ENCODE data around the gene ART5. TPM values are rescaled to one million over a fixed set of nuclear protein-coding genes. Genes with fewer than 3 reads are reported as not detected.

ART5 gene
- total and polyA plus RNA-seq, 2 experiments from 2014 or later = 6.3 to 19.3 TPM

- 39% methylated on average over 2 of the region's 2 CpGs for WGBS (ENCODE audit: low lambda C conversion rate, missing lambda C conversion rate)
- no peaks in the 10 kb centered on the region for H3K9me2 ChIP-seq (replicated peaks; ENCODE audit: insufficient read depth)
- DNase-seq (ENCODE audit: low spot score) = no peak
- no peaks in the 10 kb centered on the region for H3K79me2 ChIP-seq
- no peaks in the 10 kb centered on the region for H3K36me3 ChIP-seq (replicated peaks; ENCODE audit: insufficient read depth, low read depth)
- H2AFZ ChIP-seq = no peak overlapping the region
- no peaks in the 10 kb centered on the region for H3K27me3 ChIP-seq
- no peaks in the 10 kb centered on the region for H4K20me1 ChIP-seq (ENCODE audit: insufficient read depth, poor library complexity, severe bottlenecking)
- H3K4me2 ChIP-seq = no peak overlapping the region
- TF ChIP-seq EZH2 (IDR thresholded peaks at IDR 0.05; ENCODE audit: borderline replicate concordance) (no peak), EZH2phosphoT487 (IDR thresholded peaks at IDR 0.05; ENCODE audit: low read depth, severe bottlenecking, unreplicated experiment) (no peak), CTCF (IDR thresholded peaks at IDR 0.05; ENCODE audit: poor library complexity) (no peak)
- no peak overlapping the region for H3K4me3 ChIP-seq
- H3K4me1 ChIP-seq (ENCODE audit: insufficient read depth) = no peaks in the 10 kb centered on the region
- H3K27ac ChIP-seq = no peak overlapping the region
- no peaks in the 10 kb centered on the region for H3K9me3 ChIP-seq (ENCODE audit: low read depth)
Measured at GRCh38 chr11:3684819-3685172, 43.0 kb upstream of the ART5 start.

- Histone ChIP-seq H3K4me2 (no peak overlapping the region), H3K27me3 (no peaks in the 10 kb centered on the region), H4K20me1 (ENCODE audit: insufficient read depth, poor library complexity, severe bottlenecking) (no peaks in the 10 kb centered on the region), H3K27ac (no peak overlapping the region), H3K36me3 (replicated peaks; ENCODE audit: insufficient read depth, low read depth) (no peaks in the 10 kb centered on the region), H3K4me3 (no peak overlapping the region), H2AFZ (no peak overlapping the region), H3K9me3 (ENCODE audit: low read depth) (no peaks in the 10 kb centered on the region), H3K9me2 (replicated peaks; ENCODE audit: insufficient read depth) (no peaks in the 10 kb centered on the region), H3K4me1 (ENCODE audit: insufficient read depth) (no peaks in the 10 kb centered on the region), H3K79me2 (no peaks in the 10 kb centered on the region)
- 96% methylated on average over 12 of the region's 12 CpGs for WGBS (ENCODE audit: low lambda C conversion rate, missing lambda C conversion rate)
- no peak for TF ChIP-seq EZH2 (IDR thresholded peaks at IDR 0.05; ENCODE audit: borderline replicate concordance)
- no peak for TF ChIP-seq EZH2phosphoT487 (IDR thresholded peaks at IDR 0.05; ENCODE audit: low read depth, severe bottlenecking, unreplicated experiment)
- no peak for TF ChIP-seq CTCF (IDR thresholded peaks at IDR 0.05; ENCODE audit: poor library complexity)
- DNase-seq (ENCODE audit: low spot score) = no peak
Measured at GRCh38 chr11:3684129-3684818, 42.5 kb upstream of the ART5 start.

GRCh38 chr11:3683039-3683438, 41.2 kb upstream of the ART5 start:
- H3K79me2 ChIP-seq = no peaks in the 10 kb centered on the region
- no peaks in the 10 kb centered on the region for H3K4me1 ChIP-seq (ENCODE audit: insufficient read depth)
- WGBS (ENCODE audit: low lambda C conversion rate, missing lambda C conversion rate) = 90% methylated on average over 9 of the region's 9 CpGs
- no peak overlapping the region for H2AFZ ChIP-seq
- no peaks in the 10 kb centered on the region for H3K27me3 ChIP-seq
- H3K9me2 ChIP-seq (replicated peaks; ENCODE audit: insufficient read depth) = no peaks in the 10 kb centered on the region
- H3K9me3 ChIP-seq (ENCODE audit: low read depth) = no peaks in the 10 kb centered on the region
- DNase-seq (ENCODE audit: low spot score) = no peak
- no peaks in the 10 kb centered on the region for H3K36me3 ChIP-seq (replicated peaks; ENCODE audit: insufficient read depth, low read depth)
- no peak overlapping the region for H3K27ac ChIP-seq
- no peaks in the 10 kb centered on the region for H4K20me1 ChIP-seq (ENCODE audit: insufficient read depth, poor library complexity, severe bottlenecking)
- no peak overlapping the region for H3K4me3 ChIP-seq
- TF ChIP-seq EZH2 (IDR thresholded peaks at IDR 0.05; ENCODE audit: borderline replicate concordance) (no peak), EZH2phosphoT487 (IDR thresholded peaks at IDR 0.05; ENCODE audit: low read depth, severe bottlenecking, unreplicated experiment) (no peak), CTCF (IDR thresholded peaks at IDR 0.05; ENCODE audit: poor library complexity) (no peak)
- no peak overlapping the region for H3K4me2 ChIP-seq
